ENCODE results near the gene EYS. TPM values are rescaled to one million over a fixed set of nuclear protein-coding genes. Genes with fewer than 3 reads are reported as not detected.

EYS gene
- total RNA-seq, 1 donor from 2014 or later = not detected

DNA sequence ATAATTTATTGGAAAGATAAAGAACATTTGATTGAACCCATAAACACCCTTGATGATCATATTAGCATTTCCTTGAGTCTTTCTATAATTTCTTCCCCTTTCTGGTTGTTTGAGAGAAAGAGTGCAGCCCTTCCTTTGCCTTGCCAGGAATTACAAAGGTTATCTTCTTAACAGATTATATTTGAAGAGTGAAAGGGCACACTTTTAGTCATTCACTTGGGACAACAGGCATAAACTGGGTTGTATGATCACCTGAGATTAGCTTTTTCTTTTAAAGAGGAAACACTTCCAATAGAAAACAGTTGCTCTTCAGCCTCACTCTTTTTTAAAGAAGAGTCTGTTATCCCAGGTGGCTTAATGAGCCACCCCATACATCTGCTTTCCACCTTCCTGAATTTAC, 1776.2 kb downstream of the EYS start:
- H3K4me1 Mint-ChIP-seq (ENCODE audit: unreplicated experiment) = no peaks in the 10 kb centered on the region
- H3K9me3 Mint-ChIP-seq (ENCODE audit: unreplicated experiment) = no peaks in the 10 kb centered on the region
- no peak overlapping the region for H3K27ac Mint-ChIP-seq (ENCODE audit: unreplicated experiment)
- peaks cover 9% of the 10 kb centered on the region for H3K27me3 Mint-ChIP-seq (ENCODE audit: unreplicated experiment)
- DNase-seq (ENCODE audit: extremely low spot score, unreplicated experiment) = no peak
- H3K36me3 Mint-ChIP-seq (ENCODE audit: unreplicated experiment) = no peaks in the 10 kb centered on the region
- TF ChIP-seq, protein P1, sequence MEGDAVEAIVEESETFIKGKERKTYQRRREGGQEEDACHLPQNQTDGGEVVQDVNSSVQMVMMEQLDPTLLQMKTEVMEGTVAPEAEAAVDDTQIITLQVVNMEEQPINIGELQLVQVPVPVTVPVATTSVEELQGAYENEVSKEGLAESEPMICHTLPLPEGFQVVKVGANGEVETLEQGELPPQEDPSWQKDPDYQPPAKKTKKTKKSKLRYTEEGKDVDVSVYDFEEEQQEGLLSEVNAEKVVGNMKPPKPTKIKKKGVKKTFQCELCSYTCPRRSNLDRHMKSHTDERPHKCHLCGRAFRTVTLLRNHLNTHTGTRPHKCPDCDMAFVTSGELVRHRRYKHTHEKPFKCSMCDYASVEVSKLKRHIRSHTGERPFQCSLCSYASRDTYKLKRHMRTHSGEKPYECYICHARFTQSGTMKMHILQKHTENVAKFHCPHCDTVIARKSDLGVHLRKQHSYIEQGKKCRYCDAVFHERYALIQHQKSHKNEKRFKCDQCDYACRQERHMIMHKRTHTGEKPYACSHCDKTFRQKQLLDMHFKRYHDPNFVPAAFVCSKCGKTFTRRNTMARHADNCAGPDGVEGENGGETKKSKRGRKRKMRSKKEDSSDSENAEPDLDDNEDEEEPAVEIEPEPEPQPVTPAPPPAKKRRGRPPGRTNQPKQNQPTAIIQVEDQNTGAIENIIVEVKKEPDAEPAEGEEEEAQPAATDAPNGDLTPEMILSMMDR (IDR thresholded peaks at IDR 0.05) = no peak
- no peak overlapping the region for H3K4me3 Mint-ChIP-seq (ENCODE audit: unreplicated experiment)

DNA sequence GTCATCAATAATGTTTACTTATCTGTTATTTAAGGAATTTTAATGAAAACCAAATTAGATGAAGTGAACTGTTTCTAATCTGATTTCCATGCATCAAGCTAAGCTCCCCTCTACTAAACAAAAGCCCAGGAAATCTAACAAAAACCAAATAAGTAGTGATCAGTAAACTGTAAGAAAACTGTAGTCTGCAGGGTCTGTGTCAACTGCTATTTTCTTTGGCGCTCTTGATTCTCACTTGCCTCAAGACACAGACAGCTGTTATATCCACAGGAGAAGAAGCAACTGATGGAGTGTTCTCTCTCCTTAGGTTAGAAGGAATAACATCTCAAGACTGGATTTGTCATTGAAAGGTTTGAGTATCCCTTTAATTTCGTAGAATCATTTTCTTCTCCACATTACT, 1777.9 kb downstream of the EYS start:
- H3K4me3 Mint-ChIP-seq (ENCODE audit: unreplicated experiment) = no peak overlapping the region
- no peaks in the 10 kb centered on the region for H3K4me1 Mint-ChIP-seq (ENCODE audit: unreplicated experiment)
- no peak for DNase-seq (ENCODE audit: extremely low spot score, unreplicated experiment)
- H3K27ac Mint-ChIP-seq (ENCODE audit: unreplicated experiment) = no peak overlapping the region
- peaks cover 13% of the 10 kb centered on the region for H3K27me3 Mint-ChIP-seq (ENCODE audit: unreplicated experiment)
- no peaks in the 10 kb centered on the region for H3K36me3 Mint-ChIP-seq (ENCODE audit: unreplicated experiment)
- TF ChIP-seq, protein P1 (IDR thresholded peaks at IDR 0.05) = no peak
- no peaks in the 10 kb centered on the region for H3K9me3 Mint-ChIP-seq (ENCODE audit: unreplicated experiment)

DNA sequence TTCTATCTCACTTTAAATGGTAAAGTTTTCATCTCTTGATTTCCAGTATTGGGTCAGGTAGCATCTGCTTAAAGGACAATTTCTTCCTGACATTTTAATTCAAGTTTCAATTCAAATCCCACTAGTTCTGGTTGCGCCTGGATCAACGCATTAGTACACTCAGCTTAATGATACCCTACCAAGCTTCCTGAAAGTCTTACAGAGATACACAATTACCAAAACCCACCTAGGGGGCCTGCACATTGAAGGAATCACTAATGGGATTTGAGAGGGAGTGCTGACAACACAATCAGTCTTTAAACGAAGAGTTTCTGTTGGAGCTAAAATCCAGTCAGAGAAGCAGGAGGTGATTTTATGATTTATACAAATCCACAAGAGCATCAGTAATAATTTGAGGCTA, 1778.4 kb downstream of the EYS start:
- no peaks in the 10 kb centered on the region for H3K36me3 Mint-ChIP-seq (ENCODE audit: unreplicated experiment)
- H3K27ac Mint-ChIP-seq (ENCODE audit: unreplicated experiment) = no peak overlapping the region
- no peak overlapping the region for H3K4me3 Mint-ChIP-seq (ENCODE audit: unreplicated experiment)
- DNase-seq (ENCODE audit: extremely low spot score, unreplicated experiment) = no peak
- TF ChIP-seq, protein P1 (IDR thresholded peaks at IDR 0.05) = no peak
- H3K9me3 Mint-ChIP-seq (ENCODE audit: unreplicated experiment) = no peaks in the 10 kb centered on the region
- peaks cover 16% of the 10 kb centered on the region for H3K27me3 Mint-ChIP-seq (ENCODE audit: unreplicated experiment)
- H3K4me1 Mint-ChIP-seq (ENCODE audit: unreplicated experiment) = no peaks in the 10 kb centered on the region

DNA sequence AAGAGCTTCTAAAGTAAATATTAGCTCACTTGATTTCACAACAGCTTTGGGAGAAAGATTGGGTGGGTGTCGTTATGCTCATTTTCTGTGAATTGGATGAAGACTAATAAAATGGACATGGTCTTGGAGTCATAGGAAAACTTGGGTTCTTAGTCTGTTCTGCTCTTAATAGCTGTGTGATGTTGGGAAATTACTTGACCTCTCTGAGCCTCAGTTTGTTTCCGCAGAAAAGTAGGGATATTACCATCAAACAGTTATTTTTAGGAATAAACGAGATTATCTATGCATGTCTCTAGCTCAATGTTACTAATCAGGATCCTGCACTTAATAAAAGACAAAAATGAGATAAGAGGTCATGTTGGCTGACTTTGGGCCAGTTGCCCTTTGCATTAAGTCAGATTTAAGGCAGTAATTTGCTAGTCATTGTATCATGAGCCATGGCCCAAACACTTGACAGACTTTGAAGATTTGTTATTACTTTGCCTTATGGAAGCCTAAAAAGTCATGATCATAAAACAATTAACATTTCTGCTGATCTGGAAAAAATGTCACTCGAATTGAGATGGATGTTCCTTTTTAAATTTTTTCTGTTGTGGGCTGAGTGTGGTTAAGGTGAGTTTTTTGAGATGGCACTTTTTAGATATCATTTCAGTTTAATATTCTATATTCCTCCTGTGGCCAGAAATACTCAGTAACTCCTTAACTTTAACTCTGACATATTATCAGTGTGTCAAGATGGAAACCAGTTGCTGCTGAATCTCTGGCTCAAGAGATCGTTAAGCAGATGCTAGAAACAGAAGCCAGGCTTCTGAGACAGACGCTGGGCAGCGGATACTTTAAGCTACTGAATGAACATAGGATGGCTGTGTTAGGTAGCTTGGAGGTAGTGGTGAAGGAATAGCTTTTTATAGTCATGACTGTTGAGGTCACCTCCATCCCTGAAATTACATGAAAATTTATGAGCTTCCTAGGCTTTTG, 1779.8 kb downstream of the EYS start:
- no peak for DNase-seq (ENCODE audit: extremely low spot score, unreplicated experiment)
- Mint-ChIP-seq H3K4me1 (ENCODE audit: unreplicated experiment) (no peaks in the 10 kb centered on the region), H3K36me3 (ENCODE audit: unreplicated experiment) (no peaks in the 10 kb centered on the region), H3K27ac (ENCODE audit: unreplicated experiment) (no peak overlapping the region), H3K27me3 (ENCODE audit: unreplicated experiment) (peaks cover 16% of the 10 kb centered on the region), H3K4me3 (ENCODE audit: unreplicated experiment) (no peak overlapping the region), H3K9me3 (ENCODE audit: unreplicated experiment) (no peaks in the 10 kb centered on the region)
- TF ChIP-seq, protein P1 (IDR thresholded peaks at IDR 0.05) = no peak

DNA sequence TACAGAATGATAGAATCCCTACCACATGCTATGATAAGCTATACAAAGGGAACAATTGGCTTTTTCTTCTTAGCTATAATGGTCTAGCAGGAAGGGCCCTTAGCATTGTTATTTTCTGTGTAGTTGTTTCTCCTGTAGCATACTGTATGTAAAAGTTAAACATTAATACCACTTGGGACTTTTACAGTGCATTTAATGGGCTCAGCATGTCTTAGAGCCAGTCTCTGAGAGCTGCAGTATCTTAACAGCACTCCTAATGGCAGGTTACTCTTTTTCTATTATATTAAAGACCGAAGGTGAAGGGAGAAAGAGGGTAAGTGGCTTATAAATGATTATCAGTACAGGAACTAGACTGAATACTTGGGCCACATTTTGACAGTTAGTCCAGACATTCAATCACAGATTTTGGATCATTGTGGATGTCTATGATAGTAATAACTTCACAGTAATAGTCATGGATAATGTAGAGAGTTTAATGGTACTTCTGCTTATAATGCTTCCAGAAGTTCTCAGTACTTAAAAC, 1780.7 kb downstream of the EYS start:
- no peak overlapping the region for H3K4me3 Mint-ChIP-seq (ENCODE audit: unreplicated experiment)
- H3K27ac Mint-ChIP-seq (ENCODE audit: unreplicated experiment) = no peak overlapping the region
- no peaks in the 10 kb centered on the region for H3K9me3 Mint-ChIP-seq (ENCODE audit: unreplicated experiment)
- TF ChIP-seq, protein P1 (IDR thresholded peaks at IDR 0.05) = no peak
- no peaks in the 10 kb centered on the region for H3K4me1 Mint-ChIP-seq (ENCODE audit: unreplicated experiment)
- peaks cover 22% of the 10 kb centered on the region for H3K27me3 Mint-ChIP-seq (ENCODE audit: unreplicated experiment)
- H3K36me3 Mint-ChIP-seq (ENCODE audit: unreplicated experiment) = no peaks in the 10 kb centered on the region
- DNase-seq (ENCODE audit: extremely low spot score, unreplicated experiment) = no peak
